H1 (cell line): ENCODE results near the gene NPY4R. TPM values are rescaled to one million over a fixed set of nuclear protein-coding genes. Genes with fewer than 3 reads are reported as not detected.

ENCODE experiments used
- FOSL1 ChIP-seq: IDR thresholded peaks from 2 replicates; pipeline ENCODE4 v1.6.1; 2011; ENCODE audit warnings: mild to moderate bottlenecking, low read depth, low read length, moderate library complexity; ENCODE audit not compliant: insufficient read depth
- polyA plus RNA-seq, 7 experiments: library from polyadenylated mRNA; depleted of rRNA in 3 of 7; stranded (reverse) in 5 of 7; unstranded in 2 of 7; fragments of >200 nt in 5 of 7; fragments of 200-250 nt in 2 of 7; gene quantifications; 1 replicate in 5 of 7; 2 replicates in 1 of 7; 4 replicates in 1 of 7; pipeline versions ENCODE4 v1.2.1 to v1.2.3, GENCODE V29; 2011 to 2013; ENCODE audit warnings: missing spikeins in 2 of 7, mixed read lengths in 2 of 7
- total RNA-seq: library from RNA; stranded (reverse); fragmentation: NEBNext Ultra II Directional; extraction: Animal tissue kit (Norgen Biotek cat#: 25700); gene quantifications from 2 replicates; pipeline ENCODE4 v1.2.1, GENCODE V29; 2021
- TF ChIP-seq, protein P1 (sequence below): fragments of 300-600 bp; sonication (generic); IDR thresholded peaks from 2 replicates; pipeline ENCODE4 v1.7.1; 2012; ENCODE audit warnings: low read length, moderate library complexity, mild to moderate bottlenecking, inconsistent platforms; ENCODE audit not compliant: insufficient replicate concordance
- TF ChIP-seq, protein P2 (sequence below): IDR thresholded peaks from 2 replicates; pipeline ENCODE4 v1.6.1; 2012; ENCODE audit warnings: low read length, inconsistent platforms

NPY4R gene
- total and polyA plus RNA-seq, 2 of the 8 experiments (the other 6 are each of a cell fraction or from before 2014, with no cell fraction given) = 0.15 TPM; not detected in 1

DNA sequence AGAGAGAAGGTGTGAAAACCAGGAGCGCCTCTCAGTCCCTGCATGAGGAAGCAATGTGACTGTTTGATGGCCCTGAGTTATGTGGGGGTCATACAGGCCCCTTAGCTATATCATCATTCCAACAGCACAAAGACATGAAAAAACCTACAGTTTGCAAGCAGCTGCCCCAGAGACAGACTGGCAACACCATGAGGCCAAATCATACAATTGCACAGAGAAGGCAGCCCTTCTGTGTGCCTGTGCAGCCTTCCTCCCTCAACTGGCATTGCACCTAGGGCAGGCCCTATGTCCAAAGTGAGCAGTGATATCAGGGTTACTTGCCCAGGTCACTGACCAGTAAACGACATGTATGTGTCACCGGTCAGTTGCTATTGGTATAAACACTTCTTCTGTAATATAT is 49.1 kb upstream of the NPY4R start (continued):
- TF ChIP-seq, protein P1, sequence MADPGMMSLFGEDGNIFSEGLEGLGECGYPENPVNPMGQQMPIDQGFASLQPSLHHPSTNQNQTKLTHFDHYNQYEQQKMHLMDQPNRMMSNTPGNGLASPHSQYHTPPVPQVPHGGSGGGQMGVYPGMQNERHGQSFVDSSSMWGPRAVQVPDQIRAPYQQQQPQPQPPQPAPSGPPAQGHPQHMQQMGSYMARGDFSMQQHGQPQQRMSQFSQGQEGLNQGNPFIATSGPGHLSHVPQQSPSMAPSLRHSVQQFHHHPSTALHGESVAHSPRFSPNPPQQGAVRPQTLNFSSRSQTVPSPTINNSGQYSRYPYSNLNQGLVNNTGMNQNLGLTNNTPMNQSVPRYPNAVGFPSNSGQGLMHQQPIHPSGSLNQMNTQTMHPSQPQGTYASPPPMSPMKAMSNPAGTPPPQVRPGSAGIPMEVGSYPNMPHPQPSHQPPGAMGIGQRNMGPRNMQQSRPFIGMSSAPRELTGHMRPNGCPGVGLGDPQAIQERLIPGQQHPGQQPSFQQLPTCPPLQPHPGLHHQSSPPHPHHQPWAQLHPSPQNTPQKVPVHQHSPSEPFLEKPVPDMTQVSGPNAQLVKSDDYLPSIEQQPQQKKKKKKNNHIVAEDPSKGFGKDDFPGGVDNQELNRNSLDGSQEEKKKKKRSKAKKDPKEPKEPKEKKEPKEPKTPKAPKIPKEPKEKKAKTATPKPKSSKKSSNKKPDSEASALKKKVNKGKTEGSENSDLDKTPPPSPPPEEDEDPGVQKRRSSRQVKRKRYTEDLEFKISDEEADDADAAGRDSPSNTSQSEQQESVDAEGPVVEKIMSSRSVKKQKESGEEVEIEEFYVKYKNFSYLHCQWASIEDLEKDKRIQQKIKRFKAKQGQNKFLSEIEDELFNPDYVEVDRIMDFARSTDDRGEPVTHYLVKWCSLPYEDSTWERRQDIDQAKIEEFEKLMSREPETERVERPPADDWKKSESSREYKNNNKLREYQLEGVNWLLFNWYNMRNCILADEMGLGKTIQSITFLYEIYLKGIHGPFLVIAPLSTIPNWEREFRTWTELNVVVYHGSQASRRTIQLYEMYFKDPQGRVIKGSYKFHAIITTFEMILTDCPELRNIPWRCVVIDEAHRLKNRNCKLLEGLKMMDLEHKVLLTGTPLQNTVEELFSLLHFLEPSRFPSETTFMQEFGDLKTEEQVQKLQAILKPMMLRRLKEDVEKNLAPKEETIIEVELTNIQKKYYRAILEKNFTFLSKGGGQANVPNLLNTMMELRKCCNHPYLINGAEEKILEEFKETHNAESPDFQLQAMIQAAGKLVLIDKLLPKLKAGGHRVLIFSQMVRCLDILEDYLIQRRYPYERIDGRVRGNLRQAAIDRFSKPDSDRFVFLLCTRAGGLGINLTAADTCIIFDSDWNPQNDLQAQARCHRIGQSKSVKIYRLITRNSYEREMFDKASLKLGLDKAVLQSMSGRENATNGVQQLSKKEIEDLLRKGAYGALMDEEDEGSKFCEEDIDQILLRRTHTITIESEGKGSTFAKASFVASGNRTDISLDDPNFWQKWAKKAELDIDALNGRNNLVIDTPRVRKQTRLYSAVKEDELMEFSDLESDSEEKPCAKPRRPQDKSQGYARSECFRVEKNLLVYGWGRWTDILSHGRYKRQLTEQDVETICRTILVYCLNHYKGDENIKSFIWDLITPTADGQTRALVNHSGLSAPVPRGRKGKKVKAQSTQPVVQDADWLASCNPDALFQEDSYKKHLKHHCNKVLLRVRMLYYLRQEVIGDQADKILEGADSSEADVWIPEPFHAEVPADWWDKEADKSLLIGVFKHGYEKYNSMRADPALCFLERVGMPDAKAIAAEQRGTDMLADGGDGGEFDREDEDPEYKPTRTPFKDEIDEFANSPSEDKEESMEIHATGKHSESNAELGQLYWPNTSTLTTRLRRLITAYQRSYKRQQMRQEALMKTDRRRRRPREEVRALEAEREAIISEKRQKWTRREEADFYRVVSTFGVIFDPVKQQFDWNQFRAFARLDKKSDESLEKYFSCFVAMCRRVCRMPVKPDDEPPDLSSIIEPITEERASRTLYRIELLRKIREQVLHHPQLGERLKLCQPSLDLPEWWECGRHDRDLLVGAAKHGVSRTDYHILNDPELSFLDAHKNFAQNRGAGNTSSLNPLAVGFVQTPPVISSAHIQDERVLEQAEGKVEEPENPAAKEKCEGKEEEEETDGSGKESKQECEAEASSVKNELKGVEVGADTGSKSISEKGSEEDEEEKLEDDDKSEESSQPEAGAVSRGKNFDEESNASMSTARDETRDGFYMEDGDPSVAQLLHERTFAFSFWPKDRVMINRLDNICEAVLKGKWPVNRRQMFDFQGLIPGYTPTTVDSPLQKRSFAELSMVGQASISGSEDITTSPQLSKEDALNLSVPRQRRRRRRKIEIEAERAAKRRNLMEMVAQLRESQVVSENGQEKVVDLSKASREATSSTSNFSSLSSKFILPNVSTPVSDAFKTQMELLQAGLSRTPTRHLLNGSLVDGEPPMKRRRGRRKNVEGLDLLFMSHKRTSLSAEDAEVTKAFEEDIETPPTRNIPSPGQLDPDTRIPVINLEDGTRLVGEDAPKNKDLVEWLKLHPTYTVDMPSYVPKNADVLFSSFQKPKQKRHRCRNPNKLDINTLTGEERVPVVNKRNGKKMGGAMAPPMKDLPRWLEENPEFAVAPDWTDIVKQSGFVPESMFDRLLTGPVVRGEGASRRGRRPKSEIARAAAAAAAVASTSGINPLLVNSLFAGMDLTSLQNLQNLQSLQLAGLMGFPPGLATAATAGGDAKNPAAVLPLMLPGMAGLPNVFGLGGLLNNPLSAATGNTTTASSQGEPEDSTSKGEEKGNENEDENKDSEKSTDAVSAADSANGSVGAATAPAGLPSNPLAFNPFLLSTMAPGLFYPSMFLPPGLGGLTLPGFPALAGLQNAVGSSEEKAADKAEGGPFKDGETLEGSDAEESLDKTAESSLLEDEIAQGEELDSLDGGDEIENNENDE = no peak
- TF ChIP-seq, protein P2, sequence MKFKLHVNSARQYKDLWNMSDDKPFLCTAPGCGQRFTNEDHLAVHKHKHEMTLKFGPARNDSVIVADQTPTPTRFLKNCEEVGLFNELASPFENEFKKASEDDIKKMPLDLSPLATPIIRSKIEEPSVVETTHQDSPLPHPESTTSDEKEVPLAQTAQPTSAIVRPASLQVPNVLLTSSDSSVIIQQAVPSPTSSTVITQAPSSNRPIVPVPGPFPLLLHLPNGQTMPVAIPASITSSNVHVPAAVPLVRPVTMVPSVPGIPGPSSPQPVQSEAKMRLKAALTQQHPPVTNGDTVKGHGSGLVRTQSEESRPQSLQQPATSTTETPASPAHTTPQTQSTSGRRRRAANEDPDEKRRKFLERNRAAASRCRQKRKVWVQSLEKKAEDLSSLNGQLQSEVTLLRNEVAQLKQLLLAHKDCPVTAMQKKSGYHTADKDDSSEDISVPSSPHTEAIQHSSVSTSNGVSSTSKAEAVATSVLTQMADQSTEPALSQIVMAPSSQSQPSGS = no peak
- TF ChIP-seq FOSL1 = no peak
